H9 (cell line): Measurements from ENCODE around the gene SOBP. TPM values are rescaled to one million over a fixed set of nuclear protein-coding genes. Genes with fewer than 3 reads are reported as not detected.

Experiments used
- DNase-seq: peaks from one replicate; pipeline ENCODE4 v3.0.0-alpha.2; 2017
- H2AFZ ChIP-seq: one replicate; pipeline ENCODE4 v1.6.1; 2013; ENCODE audit warnings: mild to moderate bottlenecking, low read length, control low read depth, moderate library complexity
- H2AK5ac ChIP-seq: 2 replicates; pipeline ENCODE4 v1.6.1; 2013; ENCODE audit warnings: low read length, control low read depth, mixed read lengths; ENCODE audit not compliant: insufficient read length
- H2BK120ac ChIP-seq: one replicate; pipeline ENCODE4 v1.6.1; 2013; ENCODE audit warnings: low read depth, mild to moderate bottlenecking, low read length, control low read depth, inconsistent platforms; ENCODE audit not compliant: poor library complexity, severe bottlenecking
- H2BK12ac ChIP-seq: 2 replicates; pipeline ENCODE4 v1.6.1; 2013; ENCODE audit warnings: low read length, control low read depth, mixed read lengths, low read depth; ENCODE audit not compliant: insufficient read length
- H2BK15ac ChIP-seq: 2 replicates; pipeline ENCODE4 v1.6.1; 2013; ENCODE audit warnings: low read depth, low read length, control low read depth
- H2BK20ac ChIP-seq: one replicate; pipeline ENCODE4 v1.6.1; 2013; ENCODE audit warnings: low read depth, mild to moderate bottlenecking, low read length, control low read depth, inconsistent platforms; ENCODE audit not compliant: poor library complexity, severe bottlenecking
- H2BK5ac ChIP-seq: 2 replicates; pipeline ENCODE4 v1.6.1; 2013; ENCODE audit warnings: low read length, control low read depth, mixed read lengths; ENCODE audit not compliant: insufficient read length
- H3K14ac ChIP-seq: 2 replicates; pipeline ENCODE4 v1.6.1; 2013; ENCODE audit warnings: low read length, control low read depth; ENCODE audit not compliant: insufficient read depth
- H3K18ac ChIP-seq: 2 replicates; pipeline ENCODE4 v1.6.1; 2013; ENCODE audit warnings: low read depth, mild to moderate bottlenecking, mixed read lengths, low read length, control low read depth; ENCODE audit not compliant: insufficient read length
- H3K23ac ChIP-seq: 2 replicates; pipeline ENCODE4 v1.6.1; 2013; ENCODE audit warnings: low read length, control low read depth, mixed read lengths, low read depth; ENCODE audit not compliant: insufficient read length
- H3K23me2 ChIP-seq: 2 replicates; pipeline ENCODE4 v1.6.1; 2013; ENCODE audit warnings: low read depth, mild to moderate bottlenecking, mixed read lengths, low read length, control low read depth; ENCODE audit not compliant: insufficient read length, poor library complexity, severe bottlenecking
- H3K27ac ChIP-seq: 2 replicates; pipeline ENCODE4 v1.5.1; 2013; ENCODE audit warnings: low read length, control low read depth, mixed read lengths, low read depth; ENCODE audit not compliant: insufficient read length
- H3K27me3 ChIP-seq: 2 replicates; pipeline ENCODE4 v1.6.1; 2013; ENCODE audit warnings: low read length, control low read depth, inconsistent platforms; ENCODE audit not compliant: insufficient read depth
- H3K4ac ChIP-seq: 2 replicates; pipeline ENCODE4 v1.6.1; 2013; ENCODE audit warnings: low read depth, mild to moderate bottlenecking, control low read depth, inconsistent platforms, low read length, moderate library complexity
- H3K4me1 ChIP-seq: 2 replicates; pipeline ENCODE4 v1.6.1; 2013; ENCODE audit warnings: low read length, control low read depth, inconsistent platforms; ENCODE audit not compliant: insufficient read depth
- H3K4me2 ChIP-seq: 2 replicates; pipeline ENCODE4 v1.6.1; 2013; ENCODE audit warnings: low read length, control low read depth, mixed read lengths; ENCODE audit not compliant: insufficient read length, insufficient read depth
- H3K56ac ChIP-seq: 2 replicates; pipeline ENCODE4 v1.6.1; 2013; ENCODE audit warnings: low read depth, mild to moderate bottlenecking, mixed read lengths, low read length, control low read depth; ENCODE audit not compliant: insufficient read length
- H3K79me1 ChIP-seq: 2 replicates; pipeline ENCODE4 v1.6.1; 2013; ENCODE audit warnings: low read depth, mild to moderate bottlenecking, moderate library complexity, low read length, control low read depth, inconsistent platforms; ENCODE audit not compliant: insufficient read depth, poor library complexity, severe bottlenecking
- H3K79me2 ChIP-seq: 2 replicates; pipeline ENCODE4 v1.6.1; 2013; ENCODE audit warnings: low read length, control low read depth, inconsistent platforms; ENCODE audit not compliant: insufficient read depth
- H3K9ac ChIP-seq: 2 replicates; pipeline ENCODE4 v1.6.1; 2013; ENCODE audit warnings: low read length, control low read depth, mixed read lengths; ENCODE audit not compliant: insufficient read length; ENCODE audit errors: extremely low read depth
- H3K9me3 ChIP-seq: one replicate; pipeline ENCODE4 v1.6.1; 2013; ENCODE audit warnings: low read depth, low read length, inconsistent platforms; ENCODE audit not compliant: control insufficient read depth
- H3T11ph ChIP-seq: one replicate; pipeline ENCODE4 v1.6.1; 2013; ENCODE audit warnings: mild to moderate bottlenecking, low read length, control low read depth, inconsistent platforms
- H4K20me1 ChIP-seq: one replicate; pipeline ENCODE4 v1.6.1; 2013; ENCODE audit not compliant: control insufficient read depth, insufficient read length, insufficient read depth
- H4K5ac ChIP-seq: 2 replicates; pipeline ENCODE4 v1.6.1; 2013; ENCODE audit warnings: low read depth, mild to moderate bottlenecking, mixed read lengths, low read length, control low read depth; ENCODE audit not compliant: insufficient read length
- H4K8ac ChIP-seq: replicated peaks from 2 replicates; pipeline ENCODE4 v1.6.1; 2013; ENCODE audit warnings: low read length, control low read depth, mixed read lengths, low read depth; ENCODE audit not compliant: insufficient read length
- H4K91ac ChIP-seq: 2 replicates; pipeline ENCODE4 v1.6.1; 2013; ENCODE audit warnings: low read depth, mild to moderate bottlenecking, moderate library complexity, mixed read lengths, low read length, control low read depth; ENCODE audit not compliant: insufficient read length
- H3K27ac Mint-ChIP-seq, 3 experiments: 2 replicates in 2 of 3; 3 replicates in 1 of 3; pipeline ENCODE4 v1.8.0; 2020 to 2021; ENCODE audit warnings: mixed read lengths in 3 of 3, mild to moderate bottlenecking in 1 of 3, moderate library complexity in 1 of 3
- H3K27me3 Mint-ChIP-seq: 2 replicates; pipeline ENCODE4 v1.8.0; 2021; ENCODE audit warnings: low read depth, mild to moderate bottlenecking, moderate library complexity, mixed read lengths
- H3K36me3 Mint-ChIP-seq, 3 experiments: 2 replicates in 2 of 3; 3 replicates in 1 of 3; pipeline ENCODE4 v1.8.0; 2020 to 2021; ENCODE audit warnings: low read depth in 3 of 3, mixed read lengths in 3 of 3; ENCODE audit not compliant: insufficient read depth in 1 of 3
- H3K4me1 Mint-ChIP-seq, 2 experiments: 2 replicates each; pipeline ENCODE4 v1.8.0; 2020; ENCODE audit warnings: mixed read lengths in 2 of 2
- H3K4me3 Mint-ChIP-seq, 2 experiments: 2 replicates in 1 of 2; 3 replicates in 1 of 2; pipeline ENCODE4 v1.8.0; 2020 to 2021; ENCODE audit warnings: mild to moderate bottlenecking in 2 of 2, mixed read lengths in 2 of 2, moderate library complexity in 1 of 2
- H3K9me3 Mint-ChIP-seq, 2 experiments: 2 replicates in 1 of 2; 3 replicates in 1 of 2; pipeline ENCODE4 v1.8.0; 2020; ENCODE audit warnings: mild to moderate bottlenecking in 2 of 2, mixed read lengths in 2 of 2, moderate library complexity in 1 of 2
- CTCF ChIP-seq: fragments of 200-600 bp; sonication (generic); conservative IDR thresholded peaks from 3 replicates; pipeline ENCODE4 v1.8.0; 2021; ENCODE audit warnings: antibody characterized with exemption, mild to moderate bottlenecking
- WGBS: extraction: QIAGEN DNeasy Blood & Tissue Kit; methylation state at CpG from one replicate; pipeline ENCODE4 v1.1.7; 2013; ENCODE audit warnings: missing lambda C conversion rate, low lambda C conversion rate, mixed read lengths; ENCODE audit not compliant: insufficient read length; ENCODE audit errors: extremely low coverage; 5-methylcytosine and 5-hydroxymethylcytosine counted together
- total RNA-seq: library from RNA; stranded (reverse); gene quantifications from 2 replicates; pipeline ENCODE4 v1.2.1, GENCODE V29; 2021

SOBP gene
- total RNA-seq, 1 experiment from 2014 or later: 4.3 TPM

GRCh38 chr6:107706516-107707115, 216.7 kb downstream of the SOBP start:
- Histone ChIP-seq H3K56ac (no peak overlapping the region), H4K20me1 (no peaks in the 10 kb centered on the region), H2BK5ac (no peak overlapping the region), H3K79me1 (no peaks in the 10 kb centered on the region), H3K27ac (no peak overlapping the region), H3T11ph (no peak overlapping the region), H4K91ac (no peak overlapping the region), H3K79me2 (no peaks in the 10 kb centered on the region), H2BK20ac (no peak overlapping the region), H3K9ac (no peak overlapping the region), H3K9me3 (no peaks in the 10 kb centered on the region), H3K27me3 (no peaks in the 10 kb centered on the region), H2AFZ (no peak overlapping the region), H2BK120ac (no peak overlapping the region), H2BK12ac (no peak overlapping the region), H3K4me2 (no peak overlapping the region), H2AK5ac (no peak overlapping the region), H3K23me2 (no peaks in the 10 kb centered on the region), H3K4me1 (no peaks in the 10 kb centered on the region), H4K8ac (no peak overlapping the region), H3K4ac (no peak overlapping the region), H3K18ac (no peak overlapping the region), H3K23ac (no peak overlapping the region), H3K14ac (no peak overlapping the region; the same call in 1 of the 2 replicates), H4K5ac (no peak overlapping the region), H2BK15ac (no peak overlapping the region)
- no CpG with 5 or more reads among the region's 13 CpGs for WGBS
- peak; percentile 8 for DNase-seq
- Mint-ChIP-seq H3K9me3 (no peaks in the 10 kb centered on the region), H3K4me3 (no peak overlapping the region), H3K36me3 (no peaks in the 10 kb centered on the region), H3K4me1 (peaks cover 12 to 18% of the 10 kb centered on the region in 2 experiments), H3K27ac (no peak overlapping the region), H3K27me3 (peaks cover 3% of the 10 kb centered on the region)
- TF ChIP-seq CTCF: no peak
